WERI-Rb-1 (cell line): ENCODE measurements around the gene MEP1B.
"Not testable (repeated sequence)": the region's sequence is repeated elsewhere in the genome, so short reads cannot be mapped to it uniquely, and the experiment has no call there.

ENCODE experiments used
- DNase-seq: peaks from one replicate; pipeline ENCODE4 v3.0.0-alpha.2; 2020
- H3K27ac ChIP-seq: fragments of 250-450 bp; sonication (Bioruptor Pico); 2 replicates; pipeline ENCODE4 v1.5.1; 2020; ENCODE audit warnings: mild to moderate bottlenecking, moderate library complexity
- H3K27me3 ChIP-seq: fragments of 250-450 bp; sonication (Bioruptor Pico); 2 replicates; pipeline ENCODE4 v1.5.1; 2021; ENCODE audit warnings: mild to moderate bottlenecking, low read depth, moderate library complexity; ENCODE audit not compliant: insufficient read depth, severe bottlenecking
- H3K36me3 ChIP-seq: fragments of 250-450 bp; sonication (Bioruptor Pico); 2 replicates; pipeline ENCODE4 v1.5.1; 2020; ENCODE audit warnings: mild to moderate bottlenecking, moderate library complexity
- H3K4me3 ChIP-seq: 2 replicates; pipeline ENCODE4 v1.5.1; 2011; ENCODE audit warnings: low read depth, mild to moderate bottlenecking, control low read depth, low read length
- H3K9me3 ChIP-seq: fragments of 250-450 bp; sonication (Bioruptor Pico); 2 replicates; pipeline ENCODE4 v1.5.1; 2021; ENCODE audit warnings: mild to moderate bottlenecking, moderate library complexity; ENCODE audit not compliant: severe bottlenecking
- TF ChIP-seq, protein P1 (sequence below): IDR thresholded peaks from 2 replicates; pipeline ENCODE4 v1.5.1; 2011; ENCODE audit warnings: low read depth, mild to moderate bottlenecking, control low read depth, inconsistent platforms, low read length

Gene MEP1B

GRCh38 chr18:32213693-32214092 is 23.9 kb downstream of the MEP1B start:
- H3K36me3 ChIP-seq, result no peaks in the 10 kb centered on the region
- TF ChIP-seq, protein P1, sequence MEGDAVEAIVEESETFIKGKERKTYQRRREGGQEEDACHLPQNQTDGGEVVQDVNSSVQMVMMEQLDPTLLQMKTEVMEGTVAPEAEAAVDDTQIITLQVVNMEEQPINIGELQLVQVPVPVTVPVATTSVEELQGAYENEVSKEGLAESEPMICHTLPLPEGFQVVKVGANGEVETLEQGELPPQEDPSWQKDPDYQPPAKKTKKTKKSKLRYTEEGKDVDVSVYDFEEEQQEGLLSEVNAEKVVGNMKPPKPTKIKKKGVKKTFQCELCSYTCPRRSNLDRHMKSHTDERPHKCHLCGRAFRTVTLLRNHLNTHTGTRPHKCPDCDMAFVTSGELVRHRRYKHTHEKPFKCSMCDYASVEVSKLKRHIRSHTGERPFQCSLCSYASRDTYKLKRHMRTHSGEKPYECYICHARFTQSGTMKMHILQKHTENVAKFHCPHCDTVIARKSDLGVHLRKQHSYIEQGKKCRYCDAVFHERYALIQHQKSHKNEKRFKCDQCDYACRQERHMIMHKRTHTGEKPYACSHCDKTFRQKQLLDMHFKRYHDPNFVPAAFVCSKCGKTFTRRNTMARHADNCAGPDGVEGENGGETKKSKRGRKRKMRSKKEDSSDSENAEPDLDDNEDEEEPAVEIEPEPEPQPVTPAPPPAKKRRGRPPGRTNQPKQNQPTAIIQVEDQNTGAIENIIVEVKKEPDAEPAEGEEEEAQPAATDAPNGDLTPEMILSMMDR, result no peak
- H3K27ac ChIP-seq, result no peak overlapping the region
- H3K9me3 ChIP-seq, result no peaks in the 10 kb centered on the region
- H3K27me3 ChIP-seq, result peaks cover 15% of the 10 kb centered on the region
- no peak for DNase-seq
- H3K4me3 ChIP-seq, result no peak overlapping the region

GRCh38 chr18:32216390-32216789 is 26.6 kb downstream of the MEP1B start:
- Histone ChIP-seq H3K27me3 (peaks cover 32% of the 10 kb centered on the region), H3K9me3 (no peaks in the 10 kb centered on the region), H3K27ac (no peak overlapping the region), H3K4me3 (no peak overlapping the region), H3K36me3 (no peaks in the 10 kb centered on the region)
- no peak for DNase-seq
- TF ChIP-seq, protein P1, result no peak

DNA sequence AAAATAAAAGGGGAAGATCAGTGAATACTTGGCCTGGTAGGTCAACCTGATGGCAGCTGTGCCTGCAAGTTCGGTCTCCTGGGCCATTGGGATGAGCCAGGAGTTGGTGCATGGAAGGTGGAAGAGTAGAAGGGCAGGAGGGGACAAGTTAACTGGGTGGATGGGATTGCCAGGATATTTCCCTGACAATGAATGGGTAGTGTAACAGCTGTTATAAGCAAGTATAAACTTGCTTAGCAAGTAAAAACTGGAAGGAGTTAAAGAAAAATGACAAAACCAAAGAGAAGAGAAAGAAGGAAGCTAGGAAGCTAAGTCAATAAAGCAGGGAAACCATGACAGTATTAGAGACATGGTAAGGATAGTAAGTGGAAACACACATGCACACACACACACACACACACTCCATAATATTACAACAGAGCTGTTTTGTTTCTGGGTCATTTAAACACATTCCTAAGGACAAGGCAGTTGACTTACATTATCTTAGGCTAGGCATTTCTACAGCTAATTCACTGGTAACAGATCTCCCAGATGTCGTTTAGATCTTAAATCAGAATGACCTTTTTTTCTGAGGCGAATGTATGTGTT is 29.7 kb downstream of the MEP1B start:
- no peak overlapping the region for H3K4me3 ChIP-seq
- TF ChIP-seq, protein P1, result no peak
- H3K36me3 ChIP-seq, result no peaks in the 10 kb centered on the region
- no peaks in the 10 kb centered on the region for H3K9me3 ChIP-seq
- H3K27me3 ChIP-seq, result peaks cover 44% of the 10 kb centered on the region
- no peak overlapping the region for H3K27ac ChIP-seq
- DNase-seq, result no peak

GRCh38 chr18:32233348-32233747 is 43.5 kb downstream of the MEP1B start:
- H3K27me3 ChIP-seq, result peaks cover 16% of the 10 kb centered on the region
- not testable (repeated sequence) for H3K9me3 ChIP-seq, H3K36me3 ChIP-seq, DNase-seq, H3K4me3 ChIP-seq, H3K27ac ChIP-seq

GRCh38 chr18:32237049-32237448 is 47.2 kb downstream of the MEP1B start:
- TF ChIP-seq, protein P1, result no peak
- Histone ChIP-seq H3K4me3 (no peak overlapping the region), H3K9me3 (peaks cover 7% of the 10 kb centered on the region), H3K36me3 (no peaks in the 10 kb centered on the region), H3K27me3 (peaks cover 38% of the 10 kb centered on the region), H3K27ac (no peak overlapping the region)
- no peak for DNase-seq

- Histone ChIP-seq H3K9me3 (peaks cover 2% of the 10 kb centered on the region), H3K27me3 (peaks cover 51% of the 10 kb centered on the region)
- TF ChIP-seq, protein P1, result no peak
Observed at GRCh38 chr18:32238635-32239268, 48.9 kb downstream of the MEP1B start.

More at GRCh38 chr18:32238635-32239268, 48.9 kb downstream of the MEP1B start:
- H3K4me3 ChIP-seq, result no peak overlapping the region
- no peak for DNase-seq
- H3K36me3 ChIP-seq, result no peaks in the 10 kb centered on the region
- H3K27ac ChIP-seq, result no peak overlapping the region
